Measurements from ENCODE around the gene DENND2D.
"Not testable (repeated sequence)": the region's sequence is repeated elsewhere in the genome, so short reads cannot be mapped to it uniquely, and the experiment has no call there.

DENND2D gene

DNA sequence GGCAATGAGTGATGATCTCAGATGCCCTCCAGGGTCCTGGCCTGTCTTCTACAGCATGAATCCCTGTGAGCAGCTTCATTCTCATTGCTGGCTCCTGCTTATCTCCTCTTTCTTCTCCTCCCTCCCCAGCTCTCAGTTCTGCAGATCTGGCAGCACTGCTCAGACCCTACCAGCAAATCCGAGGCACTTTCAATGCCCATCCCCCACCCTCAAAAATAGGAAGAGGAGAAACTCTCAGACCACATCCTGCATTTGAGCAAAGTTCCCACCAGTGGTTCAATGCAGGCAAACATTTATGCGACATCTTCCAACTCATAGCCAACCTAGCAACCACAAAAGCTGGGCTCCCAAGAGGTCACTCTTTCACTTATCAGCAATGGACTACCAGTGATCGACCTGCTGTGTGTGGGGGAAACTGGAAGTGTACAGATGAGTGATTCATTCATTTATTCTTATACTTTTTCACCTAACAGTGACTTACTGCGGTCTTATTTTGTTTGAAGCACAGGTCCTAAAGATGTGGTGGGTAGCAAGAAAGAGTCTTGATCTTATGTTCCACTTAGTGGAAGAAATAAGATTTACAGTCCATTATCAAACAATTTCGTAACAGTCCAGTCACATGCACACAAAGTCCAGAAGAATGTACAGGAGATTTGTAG lies 21.3 kb upstream of the DENND2D start:
- no peak for DNase-seq

DNA sequence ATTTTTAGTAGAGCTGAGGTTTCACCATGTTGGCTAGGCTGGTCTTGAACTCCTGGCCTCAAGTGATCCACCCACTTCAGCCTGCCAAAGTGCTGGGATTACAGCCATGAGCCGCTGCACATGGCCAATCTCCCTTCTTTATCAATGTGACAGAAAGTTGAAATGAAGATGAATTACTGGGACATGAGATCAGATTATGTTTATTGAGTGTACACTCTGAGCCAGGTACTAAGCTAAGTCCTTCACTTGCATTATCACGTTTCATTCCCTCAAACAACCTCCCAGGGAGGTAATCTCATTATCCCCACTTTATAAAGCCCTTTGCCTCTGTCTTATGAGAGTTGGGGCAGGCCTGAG lies 20.8 kb upstream of the DENND2D start:
- DNase-seq, result no peak

DNA sequence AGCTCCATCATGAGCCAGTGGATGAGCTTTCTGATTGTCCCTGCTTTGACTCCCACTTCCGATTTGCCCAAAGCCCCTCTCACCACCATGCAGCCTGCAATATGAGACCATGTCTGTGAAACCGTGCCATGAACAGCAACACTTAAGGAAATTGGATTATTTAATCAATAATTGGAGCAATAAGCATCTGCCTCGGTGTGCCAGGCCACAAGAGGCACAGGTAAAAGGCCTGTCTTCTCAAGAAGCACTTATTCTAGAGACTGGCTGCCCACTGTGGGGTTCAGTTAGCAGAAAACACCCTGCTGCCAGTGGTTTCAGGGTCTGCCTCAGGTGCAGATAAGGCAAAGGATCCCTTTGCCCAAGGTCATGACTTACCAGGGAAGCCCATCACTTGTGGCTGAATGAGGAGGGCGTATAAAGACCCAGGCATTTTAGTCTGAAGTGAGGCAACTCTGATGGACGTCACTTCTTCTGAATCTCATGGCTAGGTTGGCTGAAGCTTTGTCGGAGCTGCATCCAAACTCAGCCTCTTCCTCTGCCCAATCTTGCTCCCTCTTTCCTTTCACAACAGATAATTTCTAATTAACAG lies 19.9 kb upstream of the DENND2D start:
- no peak for DNase-seq

DNA sequence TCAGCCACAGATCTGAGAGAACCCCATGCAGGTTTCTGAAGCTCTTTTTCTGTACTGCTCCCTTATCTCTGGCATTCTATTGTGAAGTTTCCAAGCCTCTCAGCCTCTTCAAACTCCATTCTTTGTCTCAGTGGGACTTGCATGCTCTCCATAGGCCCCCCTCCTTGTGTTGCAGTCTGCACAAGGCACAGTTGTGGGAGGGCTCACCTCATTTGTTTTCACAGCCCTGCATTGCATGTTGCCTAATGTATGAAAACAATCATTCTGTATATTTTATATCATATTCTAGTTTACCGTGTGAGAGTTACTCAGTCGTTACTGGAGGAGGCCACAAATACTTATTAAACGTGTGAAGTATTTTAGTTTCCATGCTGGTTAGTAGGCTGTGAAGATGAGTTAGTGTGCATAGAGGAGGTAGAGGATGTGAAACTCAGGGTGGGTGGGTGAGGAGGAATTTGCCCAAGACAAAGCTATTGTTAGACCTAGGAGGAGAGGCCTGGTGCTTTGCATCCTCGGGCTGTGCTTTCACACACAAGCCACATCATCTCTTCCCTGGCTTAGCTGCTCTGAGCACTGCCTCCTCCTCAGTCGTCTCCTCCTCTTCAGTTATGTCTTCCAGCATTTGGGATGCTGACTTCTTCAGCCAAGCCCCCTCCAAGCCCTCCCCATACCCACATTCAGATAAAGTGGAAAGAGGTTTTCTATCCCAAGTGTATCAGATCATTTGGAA lies 19.3 kb upstream of the DENND2D start:
- peak; percentile 14 for DNase-seq

DNA sequence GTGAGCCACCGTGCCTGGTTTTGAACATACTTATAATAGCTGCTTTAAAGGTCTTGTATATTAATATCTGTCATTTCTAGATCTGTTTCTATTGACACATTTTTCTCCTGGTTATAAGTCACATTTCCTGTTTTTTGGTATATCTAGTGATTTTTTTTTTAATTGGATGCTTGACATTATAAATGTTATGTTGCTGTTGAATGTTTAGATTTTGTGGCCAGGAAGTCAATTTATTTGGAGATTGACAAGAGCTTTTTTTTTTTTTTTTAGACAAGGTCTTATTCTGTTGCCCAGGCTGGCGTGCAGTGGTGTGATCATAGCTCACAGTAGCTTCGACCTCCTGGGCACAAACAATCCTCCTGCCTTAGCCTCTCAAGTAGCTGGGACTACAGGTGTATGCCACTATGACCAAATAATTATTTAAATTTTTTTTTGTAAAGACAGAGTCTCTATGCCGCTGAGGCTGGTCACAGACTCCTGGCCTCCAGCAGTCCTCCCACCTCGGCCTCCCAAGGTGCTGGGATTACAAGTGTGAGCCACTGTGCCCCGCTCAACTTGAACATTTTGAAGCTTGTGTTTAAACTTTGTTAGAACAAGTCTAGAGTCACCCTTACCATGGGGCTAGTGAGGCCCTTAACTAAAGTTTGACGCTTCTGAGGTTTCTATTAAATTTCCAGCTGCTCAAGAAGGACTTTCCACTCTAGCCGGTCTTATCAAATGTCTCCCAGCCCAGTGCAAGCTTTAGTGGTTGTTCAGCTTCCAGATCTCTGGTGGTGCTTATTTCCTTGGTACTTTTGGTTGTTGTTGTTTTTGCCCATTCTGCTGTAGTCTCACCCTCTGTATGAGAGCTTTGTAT lies 18.5 kb upstream of the DENND2D start:
- DNase-seq, result no peak

DNA sequence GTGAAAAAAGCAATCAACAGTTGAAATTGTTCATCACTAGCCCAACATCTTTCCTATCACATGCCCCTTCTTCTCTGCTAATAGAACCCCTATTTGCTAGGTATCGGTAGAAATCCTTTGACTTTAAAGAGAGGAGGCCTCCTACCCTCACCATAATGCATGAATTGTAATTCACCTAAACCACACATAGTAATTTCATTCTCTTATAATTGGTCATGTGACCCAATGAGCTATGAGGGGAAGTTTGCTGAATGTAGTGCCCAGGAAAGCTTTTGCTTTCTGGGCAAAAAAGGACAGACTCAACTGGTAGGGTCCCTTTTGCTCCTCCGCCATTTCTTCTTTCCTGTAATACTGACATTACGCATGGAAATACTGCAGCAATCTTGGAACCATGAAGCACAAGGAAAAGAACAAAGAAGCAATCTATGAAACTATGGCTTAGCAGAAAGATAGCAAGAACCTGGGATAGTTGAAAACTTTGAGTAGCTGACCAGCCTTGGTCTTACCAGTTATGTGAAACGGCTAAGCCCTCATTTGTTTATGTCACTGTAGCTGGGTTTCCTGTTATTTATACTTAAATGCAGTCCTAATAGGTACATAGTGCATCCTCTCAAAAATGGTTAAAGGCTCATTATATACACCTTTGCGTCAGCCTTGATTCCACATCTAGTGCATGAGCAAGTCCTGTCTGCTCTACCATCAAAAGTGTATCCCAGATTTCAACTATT lies 16.9 kb upstream of the DENND2D start:
- no peak for DNase-seq

DNA sequence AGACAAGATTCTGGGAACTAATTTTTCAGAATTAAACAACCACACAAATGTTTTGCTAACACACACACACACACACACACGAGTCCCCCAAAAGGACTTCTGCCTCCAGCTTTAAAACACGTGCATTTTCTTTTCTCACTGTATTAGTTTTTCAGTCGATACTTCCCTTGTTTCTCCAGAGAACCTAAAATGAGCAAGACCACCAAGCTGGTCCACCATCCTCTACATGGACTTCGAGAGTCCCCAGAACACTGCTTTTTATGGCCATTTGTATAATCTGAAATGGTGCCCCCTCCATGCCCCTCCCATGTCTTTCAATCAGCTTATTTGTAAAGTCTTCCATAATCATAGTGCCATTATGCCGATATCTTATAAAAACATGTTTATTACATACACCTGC lies 16.3 kb upstream of the DENND2D start:
- no peak for DNase-seq

DNA sequence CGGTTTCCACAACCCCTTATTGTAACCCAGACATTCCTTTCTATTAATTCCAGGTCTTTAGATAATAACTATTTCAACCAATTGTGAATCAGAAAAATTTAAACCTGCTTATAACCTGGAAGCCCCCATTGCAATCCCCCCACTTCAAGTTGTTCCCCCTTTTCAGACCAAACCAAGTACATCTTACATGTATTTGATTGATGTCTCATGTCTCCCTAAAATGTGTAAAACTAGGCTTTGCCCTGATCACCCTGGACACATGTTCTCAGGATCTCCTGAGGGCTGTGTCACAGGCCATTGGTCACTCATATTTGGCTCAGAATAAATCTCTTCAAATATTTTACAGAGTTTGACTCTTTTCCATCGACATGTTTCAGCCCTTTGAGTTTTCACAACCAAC lies 14.8 kb upstream of the DENND2D start:
- DNase-seq, result not testable (repeated sequence)

DNA sequence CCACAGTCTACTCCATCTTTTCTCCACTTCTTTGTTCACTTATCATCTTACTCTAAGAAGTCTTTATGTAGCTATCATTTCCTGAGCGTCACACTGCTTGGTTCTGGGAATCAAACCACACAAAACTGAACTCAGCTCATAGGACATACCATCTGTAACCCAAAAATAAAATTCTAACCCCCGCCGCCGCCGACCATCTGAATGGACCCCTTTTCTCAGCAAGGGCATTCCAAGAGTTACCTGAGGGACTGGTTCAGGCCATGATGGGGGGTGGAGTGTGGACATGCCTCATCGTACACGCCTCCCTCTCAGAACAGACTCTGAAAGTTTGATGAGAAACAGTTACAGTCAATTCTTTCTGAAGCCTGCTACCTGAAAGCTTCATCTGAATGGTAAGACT lies 14.4 kb upstream of the DENND2D start:
- DNase-seq, result no peak

DNA sequence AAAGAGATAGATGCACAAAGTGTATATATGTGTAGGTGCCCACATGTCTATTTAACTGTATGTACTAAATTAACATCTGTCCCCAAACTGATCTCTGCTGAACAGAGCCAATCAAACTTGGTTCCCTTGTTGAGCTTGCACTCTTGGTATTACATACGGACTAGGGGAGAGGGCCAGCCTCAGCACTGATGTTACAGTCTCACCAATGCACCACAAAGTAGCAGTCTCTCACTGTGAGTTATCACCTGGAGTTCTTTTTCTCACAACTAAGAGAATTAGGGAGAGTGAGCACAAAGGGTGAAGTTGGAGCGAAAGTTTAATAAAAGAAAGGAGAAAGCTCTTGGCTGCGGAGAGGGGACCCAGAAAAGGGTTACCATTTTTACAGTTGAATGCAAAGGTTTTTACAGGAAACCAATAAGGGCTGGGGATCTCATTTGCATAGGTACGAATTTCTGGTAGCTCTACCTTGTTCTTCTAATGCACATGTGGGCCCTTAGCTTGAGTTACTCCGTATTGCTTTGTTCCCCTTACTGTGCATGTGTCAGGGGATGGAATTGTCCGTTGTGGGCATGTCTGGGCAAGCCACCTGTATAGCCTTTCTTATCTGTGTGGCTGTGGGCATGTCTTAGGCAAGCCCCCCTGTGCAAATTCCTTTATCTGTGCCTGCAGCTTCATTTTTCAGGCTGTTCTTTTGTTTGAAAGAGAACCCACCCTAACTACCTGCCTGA lies 13.8 kb upstream of the DENND2D start:
- DNase-seq, result no peak

DNA sequence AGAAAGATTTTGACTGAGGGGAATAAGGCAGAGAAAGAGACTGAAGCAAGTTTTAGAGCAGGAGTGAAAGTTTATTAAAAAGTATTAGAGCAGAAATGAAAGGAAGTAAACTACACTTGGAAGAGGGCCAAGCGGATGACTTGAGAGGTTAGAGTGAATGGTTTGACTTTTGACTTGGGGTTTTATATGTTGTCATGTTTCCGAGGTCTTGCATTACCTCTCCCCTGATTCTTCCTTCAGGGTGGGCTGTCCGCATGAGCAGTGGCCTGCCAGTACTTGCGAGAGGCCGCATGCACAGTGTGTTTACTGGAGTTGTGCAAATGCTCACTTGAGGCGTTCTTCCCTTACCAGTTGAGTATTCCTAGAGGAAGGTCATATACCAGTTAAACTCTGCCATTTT lies 13.0 kb upstream of the DENND2D start:
- DNase-seq, result no peak

DNA sequence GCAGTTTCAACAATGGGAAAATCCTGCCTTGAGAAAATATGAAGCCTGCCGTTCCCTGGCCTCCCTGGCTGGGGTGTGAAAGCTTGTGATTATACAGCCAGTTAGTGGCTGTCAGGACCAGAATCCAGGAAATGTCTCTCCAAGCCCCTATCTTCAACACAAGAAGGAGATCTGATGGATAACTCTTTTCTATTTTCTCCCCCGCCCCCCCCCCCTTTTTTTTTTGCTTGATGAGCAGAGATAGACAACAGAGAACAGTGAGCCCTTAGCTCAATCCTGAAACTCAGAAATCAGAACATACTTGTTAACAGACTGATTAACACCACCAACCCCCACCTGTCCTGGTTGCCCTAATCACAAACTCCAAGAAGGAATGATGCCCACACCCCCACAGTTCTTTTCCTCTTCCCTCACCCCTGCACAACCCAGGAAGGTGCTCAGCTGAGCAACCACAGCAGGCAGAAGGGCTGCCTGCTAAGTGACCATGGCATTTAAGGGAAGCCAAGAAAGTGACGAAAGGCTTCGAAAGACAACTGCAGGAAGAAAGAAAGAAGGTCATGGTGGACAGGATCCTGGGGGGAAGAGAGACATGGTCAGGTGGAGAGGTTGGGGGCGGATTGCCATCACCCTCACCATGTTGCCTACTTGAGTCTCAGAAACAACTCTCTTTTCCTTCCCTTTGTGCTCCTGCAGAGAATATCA lies 12.3 kb upstream of the DENND2D start:
- no peak for DNase-seq

DNA sequence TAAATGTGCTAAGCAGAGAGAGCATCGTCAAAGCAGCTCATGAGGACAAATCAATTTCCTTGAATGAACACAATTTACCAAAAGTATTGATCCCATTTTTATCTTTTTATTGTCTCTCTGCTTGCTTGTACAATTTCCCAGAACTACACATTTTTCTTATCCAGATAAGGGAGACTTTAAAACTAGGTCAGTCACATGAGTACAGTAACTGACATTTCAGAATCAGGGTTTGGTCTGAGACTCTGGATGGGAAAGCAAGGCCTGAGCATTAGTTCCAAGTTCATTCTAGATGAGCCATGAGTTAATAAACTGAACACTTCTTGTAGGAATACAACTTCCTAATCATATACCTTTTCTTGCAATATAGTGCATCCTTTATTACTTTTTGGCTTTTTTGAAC lies 11.5 kb upstream of the DENND2D start:
- DNase-seq, result no peak

DNA sequence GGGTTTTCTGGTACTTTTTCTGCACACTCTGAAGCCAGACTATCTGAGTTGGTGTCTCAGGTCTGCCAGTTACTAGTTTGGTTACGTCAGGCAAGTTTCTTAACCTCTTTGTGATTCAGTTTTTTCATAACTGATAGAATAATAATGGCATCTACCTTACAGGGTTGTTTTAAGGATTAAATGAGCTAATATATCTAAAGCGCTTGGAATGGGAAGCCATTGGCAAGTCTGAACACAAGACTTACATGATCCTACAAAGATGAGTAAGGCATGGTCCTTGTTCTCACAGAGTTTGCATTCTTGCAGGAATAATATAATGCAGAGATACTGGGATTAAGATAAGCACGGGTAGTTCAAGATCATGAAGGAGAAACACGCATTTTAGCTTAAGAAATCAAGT lies 9.2 kb upstream of the DENND2D start:
- no peak for DNase-seq

DNA sequence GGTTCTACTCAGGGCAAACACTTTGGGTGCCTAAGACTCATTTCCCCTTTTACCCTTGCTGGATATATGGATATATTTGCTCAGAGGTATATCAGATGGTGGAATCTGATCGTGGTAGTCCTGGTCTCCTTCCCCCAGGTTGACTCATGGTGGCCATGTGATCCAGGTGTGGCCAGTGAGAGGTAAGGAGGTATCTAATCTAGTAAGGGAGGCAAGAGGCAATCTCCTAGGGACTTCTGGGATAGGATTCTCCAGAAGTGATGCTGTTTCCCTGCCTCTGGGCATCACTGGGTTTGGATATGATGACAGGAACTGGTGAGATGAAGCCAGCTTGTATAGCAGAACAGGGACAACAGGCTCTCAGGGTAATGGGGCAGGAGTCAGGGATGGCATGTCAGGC lies 8.5 kb upstream of the DENND2D start:
- no peak for DNase-seq

DNA sequence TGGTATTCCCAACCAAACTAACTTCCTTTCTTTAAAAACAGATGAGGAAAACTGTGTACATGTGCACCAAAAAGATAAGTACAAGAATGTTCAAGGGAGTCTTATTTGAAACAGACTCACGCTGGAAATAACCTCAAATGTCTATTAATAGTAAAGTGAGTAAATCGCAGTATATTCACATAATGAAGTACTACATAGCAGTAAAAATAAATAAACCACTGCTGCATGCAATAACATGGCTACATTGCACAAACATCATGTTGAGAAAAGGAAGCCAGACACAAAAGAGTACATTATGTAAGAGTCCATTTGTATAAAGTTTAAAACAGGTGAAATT lies 5.2 kb upstream of the DENND2D start:
- DNase-seq, result no peak

DNA sequence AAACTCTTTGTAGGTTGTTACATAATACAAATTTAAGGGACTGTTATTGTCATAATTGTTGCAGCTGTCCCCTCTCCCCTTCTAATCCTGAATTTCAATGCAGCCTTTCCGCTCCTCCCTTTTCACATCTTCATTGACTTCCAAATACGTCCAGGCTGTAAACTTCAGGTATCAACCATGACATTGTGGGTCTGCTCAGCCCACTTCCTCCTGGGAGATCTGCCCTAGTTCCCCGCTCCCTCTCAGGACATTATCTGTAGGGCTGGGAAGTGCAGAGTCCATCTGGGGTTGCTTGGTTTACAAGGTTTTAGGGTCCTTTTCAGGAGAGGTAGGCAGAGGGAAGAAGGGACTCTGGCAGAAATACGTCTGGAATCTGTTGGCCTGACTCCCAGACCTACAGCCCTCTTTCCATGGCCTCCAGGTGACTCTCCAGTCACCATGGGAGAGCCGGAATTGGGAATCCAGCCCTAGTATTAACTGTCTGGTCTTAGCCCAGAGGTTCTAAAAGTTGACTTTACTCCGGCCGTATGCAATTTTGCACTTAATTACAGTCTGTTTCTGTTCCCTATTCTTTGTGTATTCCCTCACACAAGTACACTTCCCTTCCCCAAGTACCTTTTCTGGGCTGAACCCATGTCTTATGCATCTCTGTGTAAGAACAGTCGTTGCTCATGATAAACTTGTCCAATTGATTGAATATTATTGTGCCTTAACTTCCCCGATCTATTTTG lies 4.7 kb upstream of the DENND2D start:
- DNase-seq, result no peak

DNA sequence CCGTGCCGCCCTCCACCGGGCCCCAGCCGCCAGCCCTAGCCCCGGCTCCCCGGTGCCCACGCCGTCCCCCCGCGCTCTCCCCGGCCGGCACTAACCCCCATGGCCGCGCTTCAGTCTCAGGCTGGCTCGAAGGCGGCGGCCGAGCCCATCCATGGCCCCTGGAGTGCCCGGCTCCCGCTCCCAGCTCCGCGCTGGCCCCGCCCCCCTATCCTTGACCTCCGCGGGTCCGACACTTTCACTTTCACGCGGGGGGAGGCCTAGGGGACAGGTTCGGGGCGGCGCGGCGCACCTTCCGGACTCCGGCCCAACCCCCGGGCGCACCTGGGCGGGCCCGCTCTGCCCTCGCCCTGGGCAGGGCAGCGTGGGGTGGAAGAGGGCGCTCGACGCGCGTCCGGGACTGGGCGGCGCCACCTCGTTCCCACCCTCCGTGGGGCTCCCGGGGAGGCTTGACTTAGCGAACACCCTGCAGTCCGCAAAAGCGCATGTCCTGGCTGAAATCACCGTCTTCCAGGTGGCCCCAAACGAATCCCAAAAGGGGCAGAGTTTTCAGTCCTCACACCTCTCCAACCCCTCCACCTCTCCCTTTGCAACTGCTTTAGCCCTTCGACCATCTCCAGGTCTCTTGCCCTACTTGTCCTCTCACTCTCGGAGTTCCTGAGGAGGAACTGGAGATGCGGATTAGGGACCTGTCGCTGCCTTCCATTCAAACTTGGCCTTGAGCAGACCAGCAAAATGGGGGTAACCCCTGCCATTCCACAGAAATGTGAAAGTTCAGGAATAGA lies 3.9 kb upstream of the DENND2D start:
- DNase-seq, result peak; percentile 17

DNA sequence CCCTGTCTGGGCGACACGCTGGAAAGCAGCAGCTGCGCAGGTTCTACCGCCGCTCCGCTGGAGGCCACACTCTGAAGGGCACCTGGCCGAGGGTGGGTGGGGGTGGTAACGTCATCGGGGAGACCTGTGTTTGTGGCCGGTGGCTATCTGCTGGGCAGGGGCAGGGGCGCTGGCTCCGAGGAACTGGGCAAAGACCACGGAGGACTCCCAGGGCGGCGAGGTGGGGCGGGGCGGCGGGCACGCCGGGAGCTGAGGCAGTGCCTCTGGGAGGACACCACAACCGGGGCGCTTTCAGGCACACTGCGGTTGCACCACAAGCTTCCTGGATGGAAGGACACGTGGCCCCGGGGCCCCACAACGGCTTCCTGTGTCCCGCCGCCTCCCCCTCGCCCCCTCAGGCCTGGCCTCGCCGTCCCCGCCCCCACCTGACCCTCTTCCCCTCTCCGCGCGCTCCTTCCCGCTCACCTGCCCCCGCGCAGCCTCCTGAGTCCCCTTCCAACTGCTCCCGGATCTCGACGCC lies 3.3 kb upstream of the DENND2D start:
- peak; percentile 36 for DNase-seq

Measured in midbrain (tissue), 1 donor.